ENCODE results near the gene TUNAR.
"Not testable (repeated sequence)": the region's sequence is repeated elsewhere in the genome, so short reads cannot be mapped to it uniquely, and the experiment has no call there.

The TUNAR gene

DNA sequence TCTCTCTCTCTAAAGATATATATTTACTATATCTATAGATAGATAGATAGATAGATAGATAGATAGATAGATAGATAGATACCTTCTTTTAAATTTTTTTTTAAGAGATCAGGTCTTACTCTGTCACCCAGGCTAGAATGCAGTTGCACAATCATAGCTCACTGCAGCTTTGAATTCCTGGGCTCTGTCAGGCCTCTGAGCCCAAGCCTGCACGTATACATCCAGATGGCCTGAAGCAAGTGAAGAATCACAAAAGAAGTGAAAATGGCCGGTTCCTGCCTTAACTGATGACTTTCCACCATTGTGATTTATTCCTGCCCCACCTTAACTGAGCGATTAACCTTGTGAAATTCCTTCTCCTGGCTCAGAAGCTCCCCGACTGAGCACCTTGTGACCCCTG is 91.4 kb downstream of the TUNAR start:
- in situ Hi-C loops (cut with MboI; ENCODE audit: low sequenced_read_pairs): not testable (repeated sequence)
